Erythroblast (primary cell): ENCODE results near the gene IL16.

ENCODE experiments used
- GATA1 ChIP-seq: IDR thresholded peaks from 2 replicates; pipeline ENCODE4 v1.6.1; 2011; ENCODE audit warnings: low read depth, mild to moderate bottlenecking, control low read depth, low read length, moderate library complexity
- POLR2A ChIP-seq: IDR thresholded peaks from 2 replicates; pipeline ENCODE4 v1.6.1; 2011; ENCODE audit warnings: mild to moderate bottlenecking, low read length

GRCh38 chr15:81308260-81308659 lies 111.6 kb downstream of the IL16 start:
- TF ChIP-seq POLR2A (no peak), GATA1 (no peak)
